GM19395 (cell line): ENCODE measurements around the gene ITPKA.
"Not testable (repeated sequence)": the region's sequence is repeated elsewhere in the genome, so short reads cannot be mapped to it uniquely, and the experiment has no call there.

Source experiments
- ATAC-seq: cut with Tn5 transposase; IDR thresholded peaks from one replicate; pipeline ENCODE4 v1.9.1; 2021; ENCODE audit warnings: mild to moderate bottlenecking, moderate library complexity; ENCODE audit not compliant: unreplicated experiment

The ITPKA gene

GRCh38 chr15:41493205-41493901, at the start of gene ITPKA:
Gene ITPKA (plus strand): TSS chr15:41493874. CDS start chr15:41493928, 54 bp downstream.
- peak; percentile 70 for ATAC-seq

- no peak for ATAC-seq
These were observed 48.3 kb upstream of the ITPKA start for GRCh38 chr15:41445399-41445798.

- ATAC-seq, result no peak
These were observed 31.4 kb upstream of the ITPKA start for GRCh38 chr15:41462084-41462795.

- ATAC-seq, result no peak
These were observed 28.6 kb upstream of the ITPKA start for GRCh38 chr15:41464889-41465580.

- ATAC-seq, result no peak
These were observed 27.8 kb upstream of the ITPKA start for GRCh38 chr15:41465822-41466421.

- no peak for ATAC-seq
These were observed 27.0 kb upstream of the ITPKA start for GRCh38 chr15:41466711-41467110.

GRCh38 chr15:41469644-41470043, 24.0 kb upstream of the ITPKA start:
- ATAC-seq, result not testable (repeated sequence)

GRCh38 chr15:41473418-41473817, 20.3 kb upstream of the ITPKA start:
- ATAC-seq, result no peak

- ATAC-seq, result no peak
These were observed 19.2 kb upstream of the ITPKA start for GRCh38 chr15:41474436-41474835.

GRCh38 chr15:41474941-41475340, 18.7 kb upstream of the ITPKA start:
- ATAC-seq, result no peak

- ATAC-seq, result no peak
These were observed 17.1 kb upstream of the ITPKA start for GRCh38 chr15:41476416-41477048.

- ATAC-seq, result no peak
These were observed 13.1 kb upstream of the ITPKA start for GRCh38 chr15:41480396-41481140.

- ATAC-seq, result no peak
These were observed 11.4 kb upstream of the ITPKA start for GRCh38 chr15:41482110-41482877.

GRCh38 chr15:41483115-41483514, 10.6 kb upstream of the ITPKA start:
- no peak for ATAC-seq

GRCh38 chr15:41483519-41483918, 10.2 kb upstream of the ITPKA start:
- no peak for ATAC-seq

GRCh38 chr15:41484937-41485625, 8.6 kb upstream of the ITPKA start:
- ATAC-seq, result no peak

GRCh38 chr15:41486286-41486685, 7.4 kb upstream of the ITPKA start:
- ATAC-seq, result no peak

GRCh38 chr15:41487381-41487780, 6.3 kb upstream of the ITPKA start:
- no peak for ATAC-seq

GRCh38 chr15:41487802-41488201, 5.9 kb upstream of the ITPKA start:
- no peak for ATAC-seq
